CD4-positive, alpha-beta memory T cell (primary cell): ENCODE data around the gene OPTC. TPM values are rescaled to one million over a fixed set of nuclear protein-coding genes. Genes with fewer than 3 reads are reported as not detected.

Experiments
- CTCF ChIA-PET: fragments of 350-600 bp; sonication (Branson Sonifier 250); formaldehyde crosslinking; loops from one replicate; lab custom pipeline; 2021; ENCODE audit warnings: inconsistent platforms; ENCODE audit not compliant: partially characterized antibody; lab: Charles Lee
- POLR2A ChIA-PET: fragments of 350-600 bp; sonication (Branson Sonifier 250); formaldehyde crosslinking; loops from one replicate; lab custom pipeline; 2021; ENCODE audit not compliant: partially characterized antibody; lab: Charles Lee
- DNase-seq, 5 donors: peaks; one replicate each; pipeline versions ENCODE4 v3.0.0 to v3.0.0-alpha.2; 2020 to 2022; ENCODE audit warnings: mixed read lengths in 1 of 5
- H3K27ac ChIP-seq: one replicate; pipeline ENCODE4 v1.7.0; 2013; ENCODE audit warnings: low read depth, low read length
- H3K27me3 ChIP-seq: 2 replicates; pipeline ENCODE4 v1.7.0; 2013; ENCODE audit warnings: mild to moderate bottlenecking, low read length, moderate library complexity; ENCODE audit not compliant: insufficient read depth
- H3K36me3 ChIP-seq: 2 replicates; pipeline ENCODE4 v1.7.0; 2013; ENCODE audit warnings: mild to moderate bottlenecking, low read length, moderate library complexity; ENCODE audit not compliant: insufficient read depth
- H3K4me1 ChIP-seq: 2 replicates; pipeline ENCODE4 v1.7.0; 2013; ENCODE audit warnings: mild to moderate bottlenecking, low read length, moderate library complexity; ENCODE audit not compliant: insufficient read depth
- H3K4me3 ChIP-seq, 2 donors: one replicate each; pipeline ENCODE4 v1.7.0; 2013; ENCODE audit warnings: low read length in 2 of 2, mild to moderate bottlenecking in 1 of 2
- H3K9me3 ChIP-seq, 2 donors: one replicate each; pipeline ENCODE4 v1.7.0; 2013; ENCODE audit warnings: low read length in 2 of 2, control low read depth in 1 of 2; ENCODE audit not compliant: control insufficient read depth in 1 of 2
- H3K27ac Mint-ChIP-seq, 7 donors: one replicate each; pipeline ENCODE4 v1.8.0; 2020 to 2021; ENCODE audit warnings: mixed read lengths in 7 of 7, mild to moderate bottlenecking in 6 of 7, inconsistent platforms in 3 of 7, moderate library complexity in 3 of 7
- H3K27me3 Mint-ChIP-seq, 2 donors: one replicate each; pipeline ENCODE4 v1.8.0; 2020 to 2021; ENCODE audit warnings: mixed read lengths in 2 of 2
- H3K36me3 Mint-ChIP-seq, 2 donors: one replicate each; pipeline ENCODE4 v1.8.0; 2020 to 2021; ENCODE audit warnings: mixed read lengths in 2 of 2, inconsistent platforms in 1 of 2, mild to moderate bottlenecking in 1 of 2
- H3K4me1 Mint-ChIP-seq, 4 donors: one replicate each; pipeline ENCODE4 v1.8.0; 2020 to 2021; ENCODE audit warnings: mixed read lengths in 4 of 4, mild to moderate bottlenecking in 1 of 4
- H3K4me3 Mint-ChIP-seq, 8 donors: one replicate each; pipeline ENCODE4 v1.8.0; 2020 to 2021; ENCODE audit warnings: mixed read lengths in 8 of 8, mild to moderate bottlenecking in 7 of 8, moderate library complexity in 6 of 8, inconsistent platforms in 3 of 8
- H3K9me3 Mint-ChIP-seq, 8 donors: one replicate each; pipeline ENCODE4 v1.8.0; 2020 to 2021; ENCODE audit warnings: mixed read lengths in 8 of 8, mild to moderate bottlenecking in 5 of 8, inconsistent platforms in 3 of 8, moderate library complexity in 1 of 8
- intact Hi-C: fragments of 100-400 bp; cut with micrococcal nuclease; formaldehyde crosslinking; loops from one replicate; pipeline ENCODE4 v1.15.1; 2023
- polyA plus RNA-seq, 2 donors: library from polyadenylated mRNA; unstranded; fragments of 300-500 nt; fragmentation: Illumina TruSeq; gene quantifications; one replicate each; pipeline ENCODE4 v1.2.3, GENCODE V29; 2021
- total RNA-seq, 2 experiments: library from RNA; stranded (reverse); gene quantifications; one replicate each; pipeline ENCODE4 v1.2.3, GENCODE V29; 2021

The OPTC gene
- total and polyA plus RNA-seq, 4 experiments from 2014 or later: not detected

DNA sequence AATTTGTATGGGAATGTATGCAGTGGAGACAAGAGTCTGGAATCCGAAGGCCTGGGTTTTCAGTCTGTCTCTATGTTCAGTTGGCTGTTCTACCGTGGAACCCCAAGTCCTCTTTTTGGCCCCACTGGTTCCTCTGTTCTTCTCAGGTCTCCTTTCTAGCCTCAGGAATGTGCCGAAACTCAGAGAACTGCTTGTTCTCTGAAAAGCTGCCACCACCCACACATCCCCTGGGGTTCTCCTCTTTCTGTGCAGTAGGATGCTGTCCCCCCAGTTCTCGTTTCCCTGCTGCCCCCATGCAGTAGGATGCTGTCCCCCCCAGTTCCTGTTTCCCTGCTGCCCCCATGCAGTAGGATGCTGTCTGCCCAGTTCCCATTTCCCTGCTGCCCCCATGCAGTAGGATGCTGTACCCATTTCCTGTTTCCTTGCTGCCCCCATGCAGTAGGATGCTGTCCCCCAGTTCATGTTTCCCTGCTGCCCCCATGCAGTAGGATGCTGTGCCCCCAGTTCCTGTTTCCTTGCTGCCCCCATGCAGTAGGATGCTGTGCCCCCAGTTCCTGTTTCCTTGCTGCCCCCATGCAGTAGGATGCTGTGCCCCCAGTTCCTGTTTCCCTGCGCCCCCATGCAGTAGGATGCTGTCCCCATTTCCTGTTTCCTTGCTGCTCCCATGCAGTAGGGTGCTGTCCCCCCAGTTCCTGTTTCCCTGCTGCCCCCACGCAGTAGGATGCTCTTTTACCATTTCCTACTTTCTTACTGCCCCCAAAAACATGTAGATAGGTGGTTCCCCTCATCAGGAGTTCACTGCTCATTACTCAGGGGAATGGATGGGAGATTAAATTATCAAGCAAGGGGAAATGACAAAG lies 35.3 kb downstream of the OPTC start:
- intact Hi-C loops: no loop called here
- H3K27me3 ChIP-seq: no peaks in the 10 kb centered on the region
- CTCF ChIA-PET: interaction anchor here (1.2 kb wide), 1 partner anchor 25 kb away, joined by 4 read pairs; no protein-coding TSS in a partner anchor
- peaks cover 0 to 2% (median 0%) of the 10 kb centered on the region in 4 donors for H3K4me1 Mint-ChIP-seq
- H3K27ac ChIP-seq: no peak overlapping the region
- DNase-seq: no peak
- no peaks in the 10 kb centered on the region for H3K9me3 ChIP-seq
- peaks cover 0 to 1% of the 10 kb centered on the region in 2 donors for H3K27me3 Mint-ChIP-seq
- H3K4me1 ChIP-seq: no peaks in the 10 kb centered on the region
- H3K4me3 Mint-ChIP-seq: no peak overlapping the region
- peak overlapping the region in 1 of 7 donors; percentile 57 for H3K27ac Mint-ChIP-seq
- H3K36me3 Mint-ChIP-seq: no peaks in the 10 kb centered on the region
- H3K4me3 ChIP-seq: no peak overlapping the region
- no peaks in the 10 kb centered on the region for H3K36me3 ChIP-seq
- H3K9me3 Mint-ChIP-seq: no peaks in the 10 kb centered on the region
- POLR2A ChIA-PET: no interaction called here

DNA sequence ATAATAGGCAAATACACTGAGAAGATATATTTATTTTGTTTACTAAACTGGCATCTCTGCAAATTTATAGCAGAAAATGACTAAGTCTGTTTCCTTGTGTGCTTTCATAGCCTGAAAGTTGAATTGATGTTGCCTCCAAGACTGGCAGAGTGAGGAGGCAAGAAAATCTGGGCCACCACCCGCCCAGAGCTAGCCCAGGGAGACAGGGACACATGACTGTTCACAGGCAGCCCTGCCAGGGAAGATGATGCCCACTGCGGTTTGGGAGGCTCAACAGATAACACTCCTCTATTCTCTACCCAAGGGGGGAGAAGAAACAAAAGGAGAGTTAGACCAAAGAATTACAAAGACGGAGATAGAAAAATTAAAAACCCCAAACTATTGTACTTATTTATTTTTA lies 37.1 kb downstream of the OPTC start:
- DNase-seq: no peak
- H3K27me3 Mint-ChIP-seq: peaks cover 0 to 1% of the 10 kb centered on the region in 2 donors
- no peak overlapping the region for H3K4me3 ChIP-seq
- H3K27ac ChIP-seq: no peak overlapping the region
- H3K4me1 ChIP-seq: no peaks in the 10 kb centered on the region
- H3K36me3 ChIP-seq: no peaks in the 10 kb centered on the region
- no peak overlapping the region for H3K4me3 Mint-ChIP-seq
- peak overlapping the region in 1 of 7 donors; percentile 24 for H3K27ac Mint-ChIP-seq
- no peaks in the 10 kb centered on the region for H3K27me3 ChIP-seq
- H3K36me3 Mint-ChIP-seq: no peaks in the 10 kb centered on the region
- intact Hi-C loops: no loop called here
- peaks cover 0 to 2% (median 0%) of the 10 kb centered on the region in 4 donors for H3K4me1 Mint-ChIP-seq
- ChIA-PET POLR2A (no interaction called here), CTCF (interaction anchor here (1.5 kb wide), 1 partner anchor 264 kb away, joined by 4 read pairs; no protein-coding TSS in a partner anchor)
- no peaks in the 10 kb centered on the region for H3K9me3 Mint-ChIP-seq
- no peaks in the 10 kb centered on the region for H3K9me3 ChIP-seq

DNA sequence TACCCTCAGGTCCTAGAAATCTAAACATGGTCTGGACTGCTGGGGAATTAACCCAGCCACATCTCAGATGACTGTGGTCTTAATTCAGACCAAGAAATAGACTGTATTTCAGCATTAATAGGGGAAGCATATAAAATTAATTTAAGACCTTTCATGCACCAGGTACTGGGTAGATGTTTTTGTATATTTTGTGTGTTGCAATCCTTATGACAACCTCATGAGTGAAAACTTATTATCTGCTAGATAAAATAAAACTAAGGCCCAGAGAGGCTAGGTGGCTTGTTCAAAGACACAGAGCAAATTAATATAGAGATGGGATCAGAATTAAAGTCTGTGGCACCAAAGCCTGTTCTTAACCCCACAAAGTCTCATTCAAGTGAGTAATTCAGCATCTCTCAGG lies 40.1 kb downstream of the OPTC start:
- H3K4me3 ChIP-seq: no peak overlapping the region
- H3K27ac Mint-ChIP-seq: no peak overlapping the region
- POLR2A ChIA-PET: no interaction called here
- peaks cover 0 to 2% (median 0%) of the 10 kb centered on the region in 4 donors for H3K4me1 Mint-ChIP-seq
- H3K4me1 ChIP-seq: no peaks in the 10 kb centered on the region
- DNase-seq: no peak
- H3K4me3 Mint-ChIP-seq: no peak overlapping the region
- H3K27ac ChIP-seq: no peak overlapping the region
- H3K9me3 ChIP-seq: no peaks in the 10 kb centered on the region
- H3K9me3 Mint-ChIP-seq: no peaks in the 10 kb centered on the region
- H3K27me3 Mint-ChIP-seq: no peaks in the 10 kb centered on the region
- CTCF ChIA-PET: no interaction called here
- intact Hi-C loops: no loop called here
- H3K36me3 Mint-ChIP-seq: no peaks in the 10 kb centered on the region
- H3K27me3 ChIP-seq: no peaks in the 10 kb centered on the region
- no peaks in the 10 kb centered on the region for H3K36me3 ChIP-seq

DNA sequence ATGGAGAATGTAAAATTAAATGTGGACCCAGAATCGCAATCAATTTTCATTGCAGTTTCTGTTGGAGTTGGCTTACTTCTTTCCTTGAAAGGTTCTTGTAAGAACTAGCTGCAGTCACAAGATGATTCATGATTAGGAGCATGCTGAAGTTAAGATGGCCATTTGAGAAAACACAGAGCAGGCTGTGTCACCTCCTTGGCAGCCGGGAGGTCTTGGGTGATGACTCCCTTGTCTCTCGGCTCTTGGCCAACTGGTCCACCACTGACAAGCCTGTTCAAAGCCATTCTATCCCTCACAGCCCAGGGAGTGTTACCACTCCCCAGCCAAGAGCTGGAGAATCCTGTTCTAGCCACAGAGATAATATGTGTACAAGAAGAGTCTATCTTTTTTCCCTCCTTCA lies 40.6 kb downstream of the OPTC start:
- no peaks in the 10 kb centered on the region for H3K27me3 ChIP-seq
- H3K36me3 ChIP-seq: no peaks in the 10 kb centered on the region
- intact Hi-C loops: no loop called here
- ChIA-PET POLR2A (no interaction called here), CTCF (no interaction called here)
- Mint-ChIP-seq H3K27ac (no peak overlapping the region), H3K27me3 (no peaks in the 10 kb centered on the region), H3K4me3 (peak overlapping the region in 1 of 8 donors; percentile 6), H3K4me1 (no peaks in the 10 kb centered on the region), H3K9me3 (no peaks in the 10 kb centered on the region), H3K36me3 (no peaks in the 10 kb centered on the region)
- H3K4me1 ChIP-seq: no peaks in the 10 kb centered on the region
- H3K27ac ChIP-seq: no peak overlapping the region
- H3K9me3 ChIP-seq: no peaks in the 10 kb centered on the region
- H3K4me3 ChIP-seq: no peak overlapping the region
- no peak for DNase-seq

DNA sequence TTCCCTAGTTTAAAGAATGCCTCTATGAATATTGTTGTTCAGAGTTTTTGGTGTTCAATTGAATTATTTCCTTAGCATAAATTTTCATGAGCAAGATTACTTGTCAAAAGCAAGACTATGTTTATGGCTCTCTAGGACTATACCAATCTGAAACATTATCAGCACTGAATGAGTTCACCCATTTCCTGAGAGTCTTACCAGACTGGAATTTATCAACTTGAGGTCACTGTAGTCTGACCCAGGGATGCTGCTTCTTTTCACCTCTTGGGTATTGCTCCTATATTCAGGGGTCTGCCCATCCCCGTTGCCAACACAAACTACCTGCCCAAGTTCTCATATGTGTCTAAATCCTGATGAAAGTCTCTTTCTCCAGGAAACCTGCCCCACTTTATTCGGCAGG lies 42.6 kb downstream of the OPTC start:
- Mint-ChIP-seq H3K27ac (no peak overlapping the region), H3K36me3 (no peaks in the 10 kb centered on the region), H3K27me3 (no peaks in the 10 kb centered on the region), H3K4me3 (no peak overlapping the region), H3K4me1 (no peaks in the 10 kb centered on the region), H3K9me3 (no peaks in the 10 kb centered on the region)
- ChIA-PET CTCF (no interaction called here), POLR2A (no interaction called here)
- Histone ChIP-seq H3K36me3 (no peaks in the 10 kb centered on the region), H3K4me3 (no peak overlapping the region), H3K27ac (no peak overlapping the region), H3K27me3 (no peaks in the 10 kb centered on the region), H3K9me3 (no peaks in the 10 kb centered on the region), H3K4me1 (no peaks in the 10 kb centered on the region)
- DNase-seq: no peak
- intact Hi-C loops: no loop called here

DNA sequence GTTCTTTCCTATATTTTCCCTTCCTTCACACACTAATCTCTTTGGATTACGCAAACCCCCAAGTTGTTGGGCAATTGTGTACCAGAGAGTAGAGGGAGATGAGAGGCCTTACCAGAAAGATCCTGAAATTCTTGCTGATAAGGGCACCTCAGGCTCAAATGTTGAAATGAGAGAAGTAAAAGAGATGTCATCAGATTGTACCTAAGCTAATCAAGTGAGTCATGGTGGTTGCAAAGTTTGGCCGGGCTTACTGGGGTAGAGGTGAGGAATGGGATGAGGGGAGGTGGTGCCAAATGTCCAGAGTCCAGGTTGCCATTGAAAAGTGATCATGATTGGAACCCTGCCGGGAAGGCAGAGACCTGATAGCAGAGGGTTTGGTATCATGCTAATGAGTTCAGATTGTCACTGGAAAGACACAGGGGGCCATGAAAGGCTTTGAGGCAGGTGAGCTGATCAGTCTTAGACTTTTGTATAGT lies 43.1 kb downstream of the OPTC start:
- Histone ChIP-seq H3K9me3 (no peaks in the 10 kb centered on the region), H3K4me1 (no peaks in the 10 kb centered on the region), H3K4me3 (no peak overlapping the region), H3K27me3 (no peaks in the 10 kb centered on the region), H3K36me3 (no peaks in the 10 kb centered on the region), H3K27ac (no peak overlapping the region)
- no peaks in the 10 kb centered on the region for H3K9me3 Mint-ChIP-seq
- H3K4me1 Mint-ChIP-seq: no peaks in the 10 kb centered on the region
- DNase-seq: no peak
- peak overlapping the region in 1 of 7 donors; percentile 16 for H3K27ac Mint-ChIP-seq
- ChIA-PET POLR2A (no interaction called here), CTCF (no interaction called here)
- no peaks in the 10 kb centered on the region for H3K36me3 Mint-ChIP-seq
- no peaks in the 10 kb centered on the region for H3K27me3 Mint-ChIP-seq
- intact Hi-C loops: no loop called here
- no peak overlapping the region for H3K4me3 Mint-ChIP-seq

DNA sequence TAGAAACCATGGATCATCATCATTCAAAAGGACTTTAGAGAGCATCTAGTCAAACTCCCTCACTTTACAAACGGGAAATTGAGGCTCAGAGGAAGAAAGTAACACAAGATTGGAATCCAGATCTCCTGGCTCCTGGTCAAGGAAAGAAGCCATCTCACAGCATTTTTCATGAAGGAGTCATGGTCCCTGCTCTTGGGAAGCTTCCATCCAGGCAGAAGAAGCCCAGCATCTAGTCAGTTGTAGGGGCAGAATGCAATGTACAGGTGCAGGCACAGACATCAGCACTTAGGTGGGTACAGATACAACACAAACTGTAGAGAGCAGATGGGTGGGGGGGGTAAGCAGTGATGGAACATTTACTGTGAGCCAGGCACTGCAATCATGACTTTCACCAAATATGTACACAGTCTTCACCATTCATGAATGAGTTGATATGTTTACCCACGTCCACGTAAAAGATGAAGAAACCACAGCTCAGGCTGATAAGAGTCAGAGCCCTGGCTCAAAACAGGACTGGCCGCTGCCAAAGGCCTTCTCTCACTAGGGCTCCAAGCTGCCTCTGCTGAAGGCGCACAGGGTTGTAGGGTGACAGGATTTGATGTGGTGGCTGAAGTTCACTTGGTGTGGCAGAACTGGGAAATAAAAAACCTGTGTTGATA lies 44.0 kb downstream of the OPTC start:
- peak overlapping the region in 1 of 7 donors; percentile 59 for H3K27ac Mint-ChIP-seq
- ChIA-PET CTCF (no interaction called here), POLR2A (no interaction called here)

More for the DNA sequence above, 44.0 kb downstream of the OPTC start:
- no peaks in the 10 kb centered on the region for H3K9me3 ChIP-seq
- H3K4me1 ChIP-seq: no peaks in the 10 kb centered on the region
- intact Hi-C loops: no loop called here
- H3K9me3 Mint-ChIP-seq: no peaks in the 10 kb centered on the region
- no peaks in the 10 kb centered on the region for H3K36me3 ChIP-seq
- H3K4me3 ChIP-seq: no peak overlapping the region
- H3K27me3 ChIP-seq: no peaks in the 10 kb centered on the region
- no peaks in the 10 kb centered on the region for H3K4me1 Mint-ChIP-seq
- no peak overlapping the region for H3K27ac ChIP-seq
- H3K36me3 Mint-ChIP-seq: no peaks in the 10 kb centered on the region
- DNase-seq: no peak
- H3K4me3 Mint-ChIP-seq: no peak overlapping the region
- H3K27me3 Mint-ChIP-seq: no peaks in the 10 kb centered on the region
